OCI-LY7 (cell line): Measurements from ENCODE around the gene TCEANC2.

Experiments
- CTCF ChIP-seq: fragments of 200-600 bp; sonication (generic); conservative IDR thresholded peaks from 2 replicates; pipeline ENCODE4 v1.5.1; 2014; ENCODE audit warnings: mild to moderate bottlenecking, antibody characterized with exemption, low read length, moderate library complexity, mixed read lengths
- EZH2phosphoT487 ChIP-seq: fragments of 200-600 bp; sonication (generic); IDR thresholded peaks from 2 replicates; pipeline ENCODE4 v1.6.1; 2018; ENCODE audit warnings: low read depth, borderline replicate concordance, mild to moderate bottlenecking, mixed run types, antibody characterized with exemption, low read length, moderate library complexity, mixed read lengths

DNA sequence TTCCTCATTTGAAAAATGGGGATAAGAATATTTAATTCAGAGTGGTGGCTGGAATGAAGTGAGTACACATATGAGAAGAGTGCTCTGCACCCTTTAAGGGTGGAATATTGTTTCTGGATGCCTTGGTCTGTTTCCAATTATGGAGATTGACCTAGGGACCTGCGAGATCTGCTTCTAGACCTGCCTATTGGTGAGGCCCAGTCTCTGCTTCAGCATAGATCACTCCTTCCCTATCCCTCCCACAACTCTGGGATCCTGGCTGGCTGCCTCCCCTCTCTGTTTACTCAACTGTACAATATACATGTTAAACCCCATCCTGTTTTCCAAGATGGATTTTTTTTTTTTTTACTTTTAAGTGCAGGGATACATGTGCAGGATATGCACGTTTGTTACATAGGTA is 29.1 kb upstream of the TCEANC2 start:
- TF ChIP-seq CTCF (no peak), EZH2phosphoT487 (no peak)
